HG03457 (cell line): ENCODE measurements around the gene ZNF222.

Source experiments
- ATAC-seq: cut with Tn5 transposase; IDR thresholded peaks from one replicate; pipeline ENCODE4 v1.9.1; 2021; ENCODE audit warnings: moderate number of reproducible peaks; ENCODE audit not compliant: unreplicated experiment

Gene ZNF222

GRCh38 chr19:44051650-44052402 is 26.6 kb downstream of the ZNF222 start, which contains the start of gene ZNF223:
Gene ZNF223, plus strand, starts transcription at chr19:44052036. Its CDS starts 3,141 bp downstream, at chr19:44055177.
- peak; percentile 54 for ATAC-seq

- ATAC-seq: no peak
These were observed 30.7 kb downstream of the ZNF222 start for GRCh38 chr19:44055870-44056269.

GRCh38 chr19:44059229-44059628 is 34.0 kb downstream of the ZNF222 start:
- no peak for ATAC-seq

GRCh38 chr19:44061038-44061437 is 35.9 kb downstream of the ZNF222 start:
- no peak for ATAC-seq

- no peak for ATAC-seq
These were observed 41.1 kb downstream of the ZNF222 start for GRCh38 chr19:44066305-44066704.

- no peak for ATAC-seq
These were observed 44.2 kb downstream of the ZNF222 start for GRCh38 chr19:44069415-44069814.

- ATAC-seq: peak; percentile 83
These were observed 46.8 kb downstream of the ZNF222 start, which contains the start of gene ZNF284 for GRCh38 chr19:44071824-44072542. Gene ZNF284, plus strand, starts transcription at chr19:44072159. Its CDS starts 4,231 bp downstream, at chr19:44076390.

GRCh38 chr19:44072543-44073401 is 47.6 kb downstream of the ZNF222 start:
- ATAC-seq: no peak

GRCh38 chr19:44076325-44076724 is 51.1 kb downstream of the ZNF222 start:
- ATAC-seq: no peak
